CD4-positive, alpha-beta T cell treated with Interleukin-15 for 1 hour (primary cell): ENCODE results near the gene ARMH4.

Experiments used
- DNase-seq: peaks from one replicate; pipeline ENCODE4 v3.0.0-alpha.2; 2020

The ARMH4 gene

DNA sequence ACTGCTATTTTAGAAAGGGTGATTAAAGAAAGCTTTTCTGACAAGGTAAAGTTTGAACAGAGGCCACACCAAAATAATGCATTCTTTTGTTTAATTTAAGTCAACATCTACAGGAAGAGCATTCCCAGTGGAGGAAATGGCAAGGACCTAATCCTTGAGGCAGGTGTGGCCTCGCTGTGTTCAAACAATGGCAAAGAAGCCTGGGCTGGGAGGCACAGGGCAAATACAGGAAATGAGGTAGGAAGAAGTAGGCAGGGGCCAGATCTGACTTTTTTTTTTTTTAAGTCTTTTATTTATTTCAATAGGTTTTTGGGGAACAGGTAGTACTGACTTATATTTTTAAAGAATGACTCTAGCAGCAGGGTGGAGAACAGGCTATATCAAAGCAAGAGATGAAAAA, 53.5 kb downstream of the ARMH4 start:
- DNase-seq, result no peak

DNA sequence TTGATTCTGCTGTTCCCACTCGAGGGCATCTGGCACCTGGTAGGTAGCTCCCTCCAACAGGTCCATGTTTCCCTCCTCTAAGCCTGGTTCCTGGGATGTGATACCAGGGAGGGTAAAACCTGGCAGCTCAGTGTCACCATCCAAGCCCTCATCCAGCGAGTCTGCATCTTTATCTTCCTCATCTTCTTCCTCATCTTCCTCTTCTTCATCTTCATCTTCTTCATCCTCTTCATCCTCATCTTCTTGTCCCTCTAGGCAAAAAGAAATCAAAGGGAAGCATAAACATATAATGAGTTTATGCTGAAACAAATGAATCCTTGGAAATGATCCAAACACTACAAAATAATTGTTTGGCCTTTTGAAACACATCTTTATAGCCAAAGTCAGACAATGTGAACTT, 55.3 kb downstream of the ARMH4 start:
- DNase-seq, result no peak

DNA sequence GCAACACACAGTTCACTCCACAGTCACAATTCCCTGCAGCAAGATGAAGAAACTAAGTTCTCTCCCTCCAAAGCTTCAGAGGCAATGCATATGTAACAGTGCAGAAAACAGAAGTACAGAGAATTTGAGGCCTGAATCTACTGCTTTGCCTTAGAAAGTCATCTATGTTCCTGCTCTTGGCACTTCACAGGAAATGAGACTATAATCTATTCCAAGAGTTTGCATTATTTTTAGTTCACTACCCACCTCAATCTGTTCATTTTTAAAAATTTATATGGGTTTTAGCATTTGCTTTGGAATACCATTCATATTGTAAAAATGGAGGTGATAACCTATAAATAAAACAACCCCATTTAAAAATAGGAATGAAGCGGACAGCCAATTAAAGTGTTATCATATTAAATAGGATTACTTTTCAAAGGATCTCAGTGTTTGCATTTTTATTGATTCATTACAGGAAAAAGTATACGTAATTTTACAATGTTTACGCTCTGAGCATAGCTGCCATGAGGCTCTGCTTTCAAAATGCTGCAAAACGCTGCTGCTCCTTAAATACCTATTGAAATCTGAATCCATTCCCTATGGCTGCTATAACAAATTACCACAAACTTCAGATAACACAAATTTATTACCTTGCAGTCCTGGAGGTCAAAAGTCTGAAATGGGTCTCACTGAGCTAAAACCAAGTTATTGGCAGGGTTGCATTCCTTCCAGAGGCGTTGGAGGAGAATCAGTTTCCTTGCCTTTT, 60.0 kb downstream of the ARMH4 start:
- no peak for DNase-seq

DNA sequence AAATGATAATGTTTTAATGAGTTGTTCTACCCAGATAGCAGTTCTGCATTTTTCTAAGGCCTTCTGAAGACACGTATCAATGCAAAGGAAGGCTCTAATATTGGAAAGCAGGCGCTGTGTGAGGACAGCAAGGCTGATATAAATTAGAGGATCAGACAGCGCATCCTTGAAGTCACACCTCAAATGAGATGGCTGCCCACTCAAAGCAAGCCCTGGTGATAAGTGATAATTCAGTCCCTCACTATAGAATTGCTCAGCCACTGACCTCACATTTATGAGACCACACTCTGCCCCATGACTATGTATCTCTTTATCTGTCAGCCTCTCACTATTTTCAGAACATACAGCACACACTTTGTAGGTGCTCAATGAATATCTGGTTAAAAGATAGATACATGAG, 62.4 kb downstream of the ARMH4 start:
- no peak for DNase-seq

DNA sequence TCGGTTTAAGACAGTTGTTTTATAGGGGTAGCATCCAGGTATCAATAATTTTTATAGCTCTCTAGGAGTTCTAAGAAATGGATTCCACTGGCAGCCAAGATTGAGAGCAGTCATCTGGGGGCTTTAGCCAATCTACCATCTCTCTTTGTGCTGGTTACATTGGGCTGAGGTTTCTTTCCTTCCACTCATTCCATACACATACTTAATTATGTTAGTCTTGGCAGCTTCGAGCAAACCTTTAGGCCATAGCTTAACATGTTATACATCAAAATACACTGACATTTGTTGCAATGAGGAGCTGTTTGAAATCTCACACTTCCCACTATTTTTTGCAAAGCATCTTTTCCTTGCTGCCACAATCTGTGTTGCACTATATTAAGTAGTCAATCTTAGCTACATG, 63.1 kb downstream of the ARMH4 start:
- DNase-seq, result no peak

DNA sequence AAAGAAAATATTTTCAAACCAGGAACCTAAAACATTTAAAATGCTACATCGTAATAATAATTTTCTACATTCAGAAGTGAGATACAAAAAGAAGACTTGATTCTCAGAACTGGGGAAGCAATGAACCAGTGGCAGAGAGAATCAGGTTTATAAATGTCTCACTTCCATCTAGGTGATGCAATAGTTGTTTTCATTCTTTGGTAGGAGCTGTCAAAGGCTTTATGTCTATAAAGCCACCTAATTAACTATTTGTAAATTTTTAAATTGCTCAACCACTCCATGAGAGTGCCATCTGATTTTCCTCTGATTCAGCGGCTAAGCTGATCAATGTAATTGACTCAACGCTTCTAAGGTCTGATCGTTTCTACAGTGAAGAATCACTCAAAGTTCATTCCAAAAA, 66.1 kb downstream of the ARMH4 start:
- DNase-seq, result no peak

DNA sequence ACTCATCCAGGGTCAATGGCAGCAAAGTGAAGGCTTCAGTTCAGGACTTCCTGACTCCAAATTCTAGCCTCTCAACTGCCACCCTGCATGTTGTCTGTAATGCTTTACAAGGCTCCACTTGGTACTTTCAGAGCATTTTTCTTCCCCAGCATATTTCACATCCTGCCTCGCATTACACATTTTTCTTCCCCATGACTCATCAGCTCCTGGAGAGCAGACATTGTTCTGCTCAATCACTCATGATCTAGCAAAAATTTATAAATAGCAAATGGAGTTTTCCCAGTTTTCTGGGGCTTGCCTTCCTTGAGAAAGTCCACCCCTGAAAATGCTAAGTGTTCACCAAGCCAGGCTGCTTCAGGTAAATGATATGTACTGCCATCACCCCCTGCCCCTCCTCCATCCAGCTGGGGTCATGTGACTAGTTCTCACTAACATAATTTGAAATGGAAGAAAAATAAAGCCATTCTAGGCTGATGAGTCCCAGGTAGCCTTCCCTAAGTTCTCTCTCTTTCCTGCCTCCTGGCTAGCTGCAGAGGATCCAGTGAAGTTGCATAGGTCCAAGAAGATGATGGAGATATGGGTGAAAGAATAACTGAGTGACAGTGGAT, 69.4 kb downstream of the ARMH4 start:
- no peak for DNase-seq

DNA sequence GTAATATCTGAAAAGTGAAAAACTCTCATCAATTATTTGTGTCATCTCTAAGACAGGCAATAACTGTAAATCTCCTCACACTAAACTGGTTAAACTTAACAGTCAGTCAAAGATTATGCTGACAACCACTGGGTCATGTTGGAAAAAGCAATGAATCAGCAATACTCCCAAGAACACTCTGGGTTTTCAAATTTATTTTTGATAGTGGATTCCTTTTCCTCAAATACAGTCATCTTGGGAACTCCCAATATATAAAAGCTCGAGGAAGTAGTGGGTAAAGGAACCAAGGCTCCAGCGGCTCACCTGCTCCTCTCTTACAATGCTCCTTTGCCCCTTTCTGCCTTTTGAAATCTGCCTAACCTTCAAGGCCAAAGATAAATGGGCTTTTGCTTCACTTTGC, 70.0 kb downstream of the ARMH4 start:
- DNase-seq, result no peak

DNA sequence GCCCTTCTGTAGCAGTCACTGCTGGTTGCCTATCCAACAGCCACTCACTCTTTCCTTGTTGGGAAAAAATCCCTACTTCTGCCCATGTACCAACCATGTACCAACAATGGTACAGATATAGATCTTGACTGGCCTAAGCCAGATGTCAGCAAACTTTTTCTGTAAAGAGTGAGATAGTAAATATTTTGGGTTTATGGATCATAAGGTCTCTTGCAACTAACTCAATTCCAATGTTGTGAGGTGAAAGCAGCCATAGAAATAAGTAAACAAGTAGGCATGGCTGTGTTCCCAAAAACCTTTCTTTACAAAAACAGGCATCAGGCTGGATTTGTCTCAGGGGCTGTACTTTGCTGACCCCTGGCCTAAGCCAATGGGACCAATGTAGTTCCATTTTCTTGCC, 73.5 kb downstream of the ARMH4 start:
- no peak for DNase-seq

DNA sequence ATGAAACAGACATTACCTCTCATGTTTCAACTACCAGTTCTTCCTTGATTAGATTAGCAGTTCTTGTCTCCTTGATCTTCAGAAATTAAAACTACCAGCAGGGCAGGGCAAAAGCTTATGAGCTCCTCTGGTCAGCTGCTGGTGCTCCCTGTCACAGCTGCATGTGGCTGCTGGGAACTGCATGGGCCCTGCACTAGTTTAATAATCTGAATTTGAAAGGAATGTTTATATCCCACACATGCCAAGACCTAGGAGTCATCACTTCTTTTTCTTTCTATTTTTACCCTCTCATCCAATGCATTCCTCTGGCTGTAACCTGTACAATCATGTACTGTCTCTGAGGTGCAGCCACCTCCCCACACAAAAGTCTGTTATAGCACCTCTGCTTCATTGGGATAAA, 73.9 kb downstream of the ARMH4 start:
- DNase-seq, result no peak

DNA sequence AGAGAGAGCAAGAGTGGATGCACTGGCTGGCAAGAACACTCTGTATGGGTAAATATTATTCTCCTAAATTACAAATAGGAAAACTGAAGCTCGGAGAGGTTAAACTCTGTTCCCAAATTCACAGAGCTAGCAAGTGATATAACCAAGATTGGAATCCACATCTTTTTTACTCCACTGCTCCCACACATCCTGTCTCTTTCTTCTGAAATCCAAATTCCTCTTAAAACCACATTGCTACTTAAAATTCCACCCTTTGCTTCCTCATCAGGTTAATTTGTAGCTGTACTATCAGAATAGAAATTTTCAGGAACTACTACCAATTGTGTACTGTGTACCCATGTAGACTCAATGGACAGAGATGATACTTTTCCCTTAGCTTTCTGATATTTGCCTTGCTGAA, 74.4 kb downstream of the ARMH4 start:
- DNase-seq, result no peak

DNA sequence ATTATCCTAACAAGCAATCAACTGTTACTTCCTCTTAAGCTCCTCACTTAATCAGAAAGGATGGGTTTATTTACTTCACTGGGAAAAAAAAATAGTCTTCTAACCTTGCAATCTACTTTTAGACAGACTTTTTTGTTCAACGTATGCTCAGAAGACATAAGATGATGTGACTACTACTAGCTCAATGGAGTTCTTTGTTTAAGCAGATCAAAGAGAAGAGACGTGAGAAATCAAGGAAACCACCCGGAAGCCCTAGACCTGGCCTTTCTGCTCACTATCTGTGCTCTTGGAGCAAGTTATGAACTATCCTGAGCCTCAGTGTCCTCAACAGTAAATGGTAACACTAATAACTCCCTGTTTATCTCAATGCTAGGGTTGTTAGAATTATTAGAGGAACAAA, 78.5 kb downstream of the ARMH4 start:
- DNase-seq, result no peak

DNA sequence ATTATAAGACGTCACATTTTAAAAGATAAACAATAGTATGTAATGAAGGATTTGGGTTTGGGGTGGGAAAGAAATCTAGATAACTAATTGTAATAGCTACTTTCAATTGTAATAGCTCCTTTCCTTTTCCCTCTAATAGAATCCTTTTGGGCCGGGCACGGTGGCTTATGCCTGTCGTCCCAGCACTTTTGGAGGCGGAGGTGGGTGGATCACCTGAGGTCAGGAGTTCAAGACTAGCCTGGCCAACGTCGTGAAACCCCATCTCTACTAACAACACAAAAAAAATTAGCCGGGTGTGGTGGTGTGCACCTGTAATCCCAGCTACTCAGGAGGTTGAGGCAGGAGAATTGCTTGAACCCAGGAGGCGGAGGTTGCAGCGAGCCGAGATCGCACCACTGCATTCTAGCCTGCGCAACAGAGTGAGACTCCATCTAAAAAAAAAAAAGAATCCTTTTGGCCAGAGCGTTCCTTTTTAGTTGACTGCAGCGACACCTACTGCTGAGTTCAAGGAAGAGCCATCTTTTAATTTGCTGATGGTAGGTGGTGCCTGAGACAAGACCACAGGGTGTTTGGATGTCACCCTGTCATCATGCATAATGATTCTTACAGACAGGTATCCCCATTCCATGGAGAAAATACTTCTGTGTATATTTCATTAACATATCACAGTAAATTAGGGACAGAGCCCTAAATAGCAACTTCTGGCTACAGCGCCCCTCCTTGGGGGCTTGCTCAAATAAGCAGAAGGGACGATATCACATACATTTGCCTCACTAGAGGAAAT, 79.5 kb downstream of the ARMH4 start:
- no peak for DNase-seq

DNA sequence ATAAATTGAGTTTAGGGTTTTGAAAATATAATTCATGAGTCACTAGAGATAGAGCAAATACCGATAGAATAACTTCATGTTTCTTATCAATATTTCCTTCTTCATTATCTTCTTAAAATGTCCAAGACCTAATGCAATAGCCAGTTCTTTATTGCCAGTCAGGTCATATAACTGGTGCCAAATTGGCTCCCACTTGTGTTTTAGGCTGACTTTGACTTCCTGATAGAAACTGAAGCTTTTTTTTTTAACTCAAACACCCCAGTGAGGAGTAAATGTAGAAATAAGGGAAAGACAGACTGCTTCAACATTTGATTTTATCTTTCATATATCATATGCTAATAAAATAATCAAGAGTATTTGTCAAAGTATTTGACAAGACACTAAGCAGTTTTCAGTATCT, 80.7 kb downstream of the ARMH4 start:
- no peak for DNase-seq

DNA sequence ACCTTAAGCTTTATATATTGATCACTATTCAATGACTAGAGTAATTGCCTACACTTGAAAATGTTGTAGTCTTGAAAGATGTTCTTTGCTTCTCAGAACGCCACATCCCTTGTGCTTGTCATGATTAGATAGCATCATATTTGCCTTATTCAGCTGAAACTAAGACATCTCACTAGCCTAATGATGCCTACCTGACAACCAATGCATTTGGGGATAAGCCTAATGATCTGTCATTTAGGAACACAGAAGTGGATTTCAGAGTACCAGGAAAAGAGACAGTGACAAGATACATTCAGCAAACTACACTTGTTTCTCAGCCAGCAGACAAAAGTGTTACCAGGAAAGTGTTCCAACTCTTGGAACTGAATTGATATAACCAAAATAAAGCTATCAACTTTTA, 83.7 kb downstream of the ARMH4 start:
- DNase-seq, result no peak

DNA sequence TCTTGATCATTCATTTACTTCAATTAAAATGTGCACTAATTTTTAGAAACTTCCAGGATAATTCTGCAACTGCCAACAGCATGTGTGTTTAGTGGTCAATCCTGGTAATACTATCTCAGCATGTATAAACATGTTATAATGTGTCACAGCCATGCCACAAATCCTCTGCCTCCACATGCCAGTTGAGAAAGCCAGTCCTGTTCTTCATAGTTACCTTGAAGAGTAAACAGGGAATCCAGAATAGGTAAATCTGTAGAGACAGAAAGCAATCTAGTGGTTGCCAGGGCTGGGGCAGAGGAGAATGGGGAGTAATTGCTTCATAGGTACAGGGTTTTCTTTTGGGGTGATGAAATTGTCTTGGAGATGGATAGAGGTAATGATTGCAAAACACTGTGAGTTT, 85.9 kb downstream of the ARMH4 start:
- DNase-seq, result no peak

DNA sequence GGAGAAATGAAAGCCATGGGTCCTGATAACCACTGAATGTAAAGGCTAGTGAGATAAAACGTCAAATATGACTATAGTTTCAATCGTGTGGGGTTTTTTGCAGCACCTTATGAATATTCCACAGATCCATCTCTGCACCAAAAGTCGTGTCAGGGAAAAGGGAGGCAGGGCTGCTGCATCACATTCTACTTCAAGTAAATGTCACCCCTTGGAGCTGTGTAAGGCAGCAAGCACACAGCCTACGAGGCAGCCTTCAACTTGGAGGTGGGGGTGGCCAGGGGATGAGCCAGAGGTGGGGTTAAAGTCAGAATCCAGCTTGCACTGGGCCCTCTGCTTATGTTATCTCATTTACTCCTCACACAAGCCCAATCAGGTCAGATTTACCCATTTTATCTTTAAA, 90.4 kb downstream of the ARMH4 start:
- DNase-seq, result no peak

DNA sequence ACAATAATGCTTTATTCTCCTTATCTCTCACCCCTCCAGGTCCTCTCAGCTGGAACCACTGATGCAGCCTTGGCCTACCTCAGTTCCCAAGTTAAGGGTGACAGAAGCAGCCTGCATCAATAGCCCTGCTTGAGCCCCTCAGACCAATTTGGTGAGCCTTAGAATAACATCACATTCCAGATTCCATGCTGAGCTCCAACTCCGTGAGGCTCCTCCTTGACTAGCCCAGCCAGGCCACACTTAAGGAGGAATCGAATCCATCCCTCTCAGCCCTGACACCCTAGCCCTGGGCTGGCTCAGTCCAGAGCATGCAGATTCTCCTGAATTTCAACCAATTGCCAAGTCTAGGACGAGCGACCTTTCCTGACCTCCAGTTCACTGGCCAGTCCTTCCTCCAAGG, 91.1 kb downstream of the ARMH4 start:
- no peak for DNase-seq

DNA sequence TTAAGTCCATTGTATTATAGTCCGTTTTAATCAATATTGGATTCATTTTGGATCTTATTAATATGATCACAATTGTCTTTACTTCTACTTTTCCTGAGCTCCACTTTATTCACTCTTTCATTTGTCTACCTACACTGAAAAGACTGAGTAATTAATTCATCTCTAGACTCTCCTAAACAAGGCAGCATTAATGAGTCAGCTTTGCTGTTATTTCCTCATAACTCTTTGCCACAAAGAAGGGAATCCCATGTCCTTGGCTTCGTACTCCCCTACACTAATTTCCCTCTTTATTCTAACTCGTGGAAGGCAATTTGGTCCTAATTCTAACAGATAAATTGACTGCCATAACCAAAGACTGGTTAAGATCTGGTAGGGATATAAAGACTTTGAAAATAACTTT, 91.9 kb downstream of the ARMH4 start:
- DNase-seq, result no peak

DNA sequence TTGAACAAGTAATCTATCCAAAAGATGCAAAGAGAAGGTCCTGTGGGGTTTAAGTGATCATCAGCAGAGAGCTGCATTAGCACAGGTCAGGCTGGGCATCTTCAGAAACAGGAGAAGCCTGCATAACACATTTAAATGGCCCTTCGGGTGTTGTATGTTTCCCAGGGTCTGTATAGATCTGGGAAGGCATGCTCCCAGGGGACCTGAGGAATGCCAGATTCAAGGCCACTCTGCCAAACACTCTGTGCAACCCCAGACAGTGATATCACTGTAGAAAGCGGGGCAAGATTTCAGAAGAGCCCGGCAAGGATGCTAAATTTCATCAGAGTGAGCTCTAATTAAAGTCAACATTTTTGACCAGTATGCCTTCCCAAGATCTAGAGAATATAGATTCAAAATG, 92.9 kb downstream of the ARMH4 start:
- no peak for DNase-seq

DNA sequence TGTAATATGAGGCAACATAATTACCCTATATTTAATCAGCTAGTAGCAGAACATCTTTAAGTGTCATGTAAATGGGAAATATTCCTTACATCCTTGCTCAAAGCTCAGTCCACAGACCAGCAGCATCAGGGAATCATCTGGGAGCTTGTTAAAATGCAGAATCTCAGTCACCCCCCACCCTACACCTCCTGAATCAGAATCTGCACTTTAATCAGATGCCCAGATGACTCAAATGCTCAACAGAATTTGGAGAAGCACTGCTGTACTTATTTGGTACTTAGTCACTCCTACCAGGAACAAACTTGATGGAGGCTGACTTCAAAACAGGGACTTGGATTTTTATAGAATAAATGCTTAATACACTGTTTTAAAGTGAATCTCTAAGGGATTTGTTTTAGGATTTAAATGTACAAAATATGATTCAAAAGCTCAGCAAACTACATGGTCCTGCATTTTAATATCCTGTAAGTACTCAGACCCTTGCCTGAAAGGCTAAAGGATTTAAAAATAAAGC, 96.5 kb downstream of the ARMH4 start:
- no peak for DNase-seq

DNA sequence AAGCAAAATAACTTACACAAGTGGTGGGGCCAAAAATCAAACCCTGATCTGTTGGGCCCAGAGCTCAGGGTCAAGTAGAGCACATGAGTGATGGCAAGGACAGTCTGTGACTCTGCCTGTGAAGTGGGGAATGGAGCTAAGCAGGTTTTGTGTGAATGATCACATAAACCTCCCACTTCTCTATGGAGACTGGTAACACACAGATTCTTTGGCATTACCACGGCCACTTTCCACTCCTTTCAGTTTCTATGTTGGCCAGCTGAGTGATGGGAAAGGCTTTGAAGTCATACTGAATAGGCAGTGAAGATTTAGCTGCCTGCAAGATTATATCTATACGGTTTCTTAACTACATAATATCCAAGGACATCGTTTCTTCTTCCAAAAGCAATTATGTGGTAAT, 97.9 kb downstream of the ARMH4 start:
- DNase-seq, result no peak

DNA sequence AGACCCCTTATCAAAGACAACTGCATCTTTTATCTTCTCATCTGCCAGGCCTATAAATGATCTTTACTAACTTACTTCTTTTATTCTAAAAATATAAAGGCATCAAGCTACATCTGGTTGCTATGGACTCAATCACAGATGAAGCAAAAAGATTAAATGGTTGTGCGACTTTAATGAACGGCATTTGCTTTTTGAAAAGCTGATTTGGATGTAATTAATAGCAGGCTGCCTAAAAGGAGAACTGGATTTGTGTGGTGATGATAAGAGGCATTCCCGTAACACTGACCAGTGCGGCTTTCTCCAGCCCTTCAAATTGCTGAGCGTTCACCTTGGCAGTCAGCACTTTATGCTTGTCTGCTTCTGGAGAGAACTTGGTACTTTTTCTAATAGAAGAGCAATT, 103.8 kb downstream of the ARMH4 start:
- DNase-seq, result no peak

DNA sequence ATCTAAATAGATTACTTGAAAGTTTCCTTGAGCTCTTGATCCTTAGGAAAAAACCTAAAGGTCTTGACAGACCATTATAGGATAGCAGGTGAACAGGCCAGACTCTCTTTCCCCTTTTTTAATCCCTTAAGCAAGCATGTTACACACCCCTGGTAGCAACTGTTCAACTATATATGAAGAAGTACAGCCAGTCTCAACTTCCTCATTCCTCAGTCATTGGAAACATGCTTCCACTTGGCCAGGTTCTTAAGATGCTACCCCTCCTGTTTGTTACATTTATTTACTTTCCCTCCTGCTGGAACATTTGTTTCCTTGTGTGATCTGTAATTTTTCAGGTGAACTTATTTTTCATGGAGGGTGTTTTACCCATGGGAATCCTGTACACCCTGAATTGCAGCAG, 124.1 kb downstream of the ARMH4 start:
- DNase-seq, result no peak
